Mesendoderm (in vitro differentiated cells): ENCODE measurements around the gene C3orf20.

ENCODE experiments used
- DNase-seq: peaks from one replicate; pipeline ENCODE4 v3.0.0; 2013
- H2AK5ac ChIP-seq: 2 replicates; pipeline ENCODE4 v1.6.1; 2013; ENCODE audit warnings: low read length, inconsistent platforms
- H2BK120ac ChIP-seq: 2 replicates; pipeline ENCODE4 v1.6.1; 2013; ENCODE audit warnings: low read depth, mild to moderate bottlenecking, low read length, moderate library complexity, mixed read lengths
- H2BK15ac ChIP-seq: replicated peaks from 2 replicates; pipeline ENCODE4 v1.6.1; 2013; ENCODE audit warnings: low read depth, mild to moderate bottlenecking, moderate library complexity
- H2BK5ac ChIP-seq: 2 replicates; pipeline ENCODE4 v1.6.1; 2013; ENCODE audit warnings: low read length, inconsistent platforms
- H3K18ac ChIP-seq: 2 replicates; pipeline ENCODE4 v1.6.1; 2013; ENCODE audit warnings: mild to moderate bottlenecking, low read length, mixed read lengths
- H3K23ac ChIP-seq: one replicate; pipeline ENCODE4 v1.6.1; 2013; ENCODE audit warnings: low read length
- H3K27ac ChIP-seq: 2 replicates; pipeline ENCODE4 v1.5.1; 2013; ENCODE audit warnings: low read depth, mild to moderate bottlenecking, inconsistent platforms, low read length, moderate library complexity
- H3K27me3 ChIP-seq: 2 replicates; pipeline ENCODE4 v1.6.1; 2013; ENCODE audit warnings: low read length, control low read depth, mild to moderate bottlenecking, inconsistent platforms; ENCODE audit not compliant: insufficient read depth, poor library complexity
- H3K36me3 ChIP-seq: 2 replicates; pipeline ENCODE4 v1.6.1; 2013; ENCODE audit warnings: low read length, inconsistent platforms; ENCODE audit not compliant: control insufficient read depth, insufficient read depth
- H3K4ac ChIP-seq: one replicate; pipeline ENCODE4 v1.6.1; 2013; ENCODE audit warnings: low read depth, mild to moderate bottlenecking, low read length, moderate library complexity
- H3K4me1 ChIP-seq: 2 replicates; pipeline ENCODE4 v1.6.1; 2013; ENCODE audit warnings: low read depth, low read length, inconsistent platforms; ENCODE audit not compliant: control insufficient read depth
- H3K4me2 ChIP-seq: 2 replicates; pipeline ENCODE4 v1.6.1; 2013; ENCODE audit warnings: low read length
- H3K4me3 ChIP-seq: 2 replicates; pipeline ENCODE4 v1.5.1; 2013; ENCODE audit warnings: mild to moderate bottlenecking, low read length
- H3K56ac ChIP-seq: one replicate; pipeline ENCODE4 v1.6.1; 2013; ENCODE audit warnings: low read length
- H3K79me1 ChIP-seq: 2 replicates; pipeline ENCODE4 v1.6.1; 2013; ENCODE audit warnings: low read length, inconsistent platforms
- H3K79me2 ChIP-seq: 2 replicates; pipeline ENCODE4 v1.6.1; 2013; ENCODE audit warnings: mild to moderate bottlenecking, low read length; ENCODE audit not compliant: control insufficient read depth, insufficient read depth
- H3K9ac ChIP-seq: 2 replicates; pipeline ENCODE4 v1.6.1; 2013; ENCODE audit warnings: low read length, inconsistent platforms
- H4K5ac ChIP-seq: one replicate; pipeline ENCODE4 v1.6.1; 2013; ENCODE audit warnings: low read length
- H4K8ac ChIP-seq: one replicate; pipeline ENCODE4 v1.6.1; 2013; ENCODE audit warnings: low read depth, mild to moderate bottlenecking, control low read depth, low read length, moderate library complexity
- WGBS: extraction: QIAGEN DNeasy Blood & Tissue Kit; methylation state at CpG from one replicate; pipeline ENCODE4 v1.1.7; 2013; ENCODE audit warnings: low lambda C conversion rate, missing lambda C conversion rate; ENCODE audit not compliant: insufficient coverage; ENCODE audit errors: extremely low coverage; 5-methylcytosine and 5-hydroxymethylcytosine counted together

C3orf20 gene

DNA sequence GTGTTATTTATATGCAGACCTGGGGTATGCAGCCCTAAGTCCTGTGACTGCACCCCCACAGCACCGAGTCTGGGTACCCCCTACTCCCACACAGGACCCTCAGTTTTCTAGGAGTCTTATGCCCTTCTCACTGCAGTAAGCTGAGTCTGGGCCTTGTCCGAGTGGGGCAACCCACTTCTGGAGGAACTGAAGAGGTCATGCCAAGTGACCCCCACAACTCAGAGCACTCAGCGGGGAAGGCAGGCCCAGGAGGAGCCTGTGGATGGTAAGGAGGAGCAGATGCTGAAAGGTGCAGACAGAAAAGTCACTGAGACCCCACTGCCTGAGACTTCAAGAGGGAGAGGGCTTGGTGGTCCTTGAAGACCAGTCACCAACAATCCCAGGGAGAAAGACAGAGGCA, 87.8 kb downstream of the C3orf20 start:
- H4K8ac ChIP-seq: no peak overlapping the region
- no CpG with 5 or more reads among the region's 3 CpGs for WGBS
- H3K79me1 ChIP-seq: no peaks in the 10 kb centered on the region
- no peak for DNase-seq
- no peaks in the 10 kb centered on the region for H3K79me2 ChIP-seq
- H3K56ac ChIP-seq: no peak overlapping the region
- H3K27me3 ChIP-seq: no peaks in the 10 kb centered on the region
- no peak overlapping the region for H2AK5ac ChIP-seq
- H3K23ac ChIP-seq: no peak overlapping the region
- H2BK120ac ChIP-seq: no peak overlapping the region
- no peak overlapping the region for H3K4me2 ChIP-seq
- no peaks in the 10 kb centered on the region for H3K36me3 ChIP-seq
- no peak overlapping the region for H4K5ac ChIP-seq
- H3K4me1 ChIP-seq: no peaks in the 10 kb centered on the region
- H2BK5ac ChIP-seq: no peak overlapping the region
- H3K18ac ChIP-seq: no peak overlapping the region
- H3K4me3 ChIP-seq: no peak overlapping the region
- H3K9ac ChIP-seq: no peak overlapping the region
- no peak overlapping the region for H3K4ac ChIP-seq
- H2BK15ac ChIP-seq: no peak overlapping the region
- no peak overlapping the region for H3K27ac ChIP-seq

DNA sequence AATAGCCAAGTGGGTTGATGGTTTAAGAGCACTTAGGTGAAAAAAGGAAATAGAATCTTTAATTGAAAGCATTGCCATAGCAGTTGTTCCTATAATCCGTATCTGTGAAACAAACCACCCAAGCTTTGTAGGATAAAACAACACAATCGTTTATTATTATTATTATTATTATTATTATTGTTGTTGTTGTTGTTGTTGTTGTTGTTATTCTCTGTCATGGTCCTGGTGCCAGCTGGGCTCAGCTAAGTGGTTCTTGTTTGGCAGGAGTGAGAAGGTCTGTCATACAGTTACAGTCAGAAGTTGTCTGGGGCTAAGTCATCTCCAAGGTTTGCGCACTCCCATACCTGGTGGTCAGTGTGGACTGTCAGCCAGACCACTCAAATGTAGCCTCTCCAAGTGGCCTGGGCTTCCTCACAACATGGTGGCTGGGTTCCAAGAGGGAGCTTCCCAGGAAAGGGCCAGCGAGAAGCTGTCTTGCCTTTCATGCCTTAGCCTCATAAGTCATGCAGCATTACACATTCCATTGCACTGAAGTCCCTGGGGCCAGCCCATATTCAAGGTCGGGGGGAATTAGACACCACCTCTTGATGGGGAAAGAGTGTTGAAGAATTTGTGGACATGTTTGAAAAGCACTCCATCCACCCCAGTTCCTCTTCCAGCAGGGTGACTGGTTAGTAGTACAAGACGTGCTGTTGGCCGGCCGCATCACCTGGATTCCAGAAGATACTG, 89.6 kb downstream of the C3orf20 start:
- DNase-seq: no peak

DNA sequence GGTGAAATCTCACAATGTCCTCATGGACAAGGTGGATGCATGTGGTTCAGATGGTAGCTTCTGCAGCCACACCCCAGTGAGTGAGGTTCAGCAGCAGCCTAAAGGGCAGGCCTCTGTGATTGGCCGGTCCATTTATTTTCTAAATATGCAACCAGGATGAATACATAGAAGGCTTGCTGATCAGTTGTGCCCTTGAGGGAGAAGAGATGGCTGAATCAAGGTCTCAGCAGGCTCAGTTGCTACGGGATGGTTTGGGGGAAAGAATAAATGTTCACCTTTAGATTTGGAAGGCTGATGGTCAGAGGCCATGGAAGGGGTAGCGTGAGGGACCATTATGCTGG, 90.1 kb downstream of the C3orf20 start:
- Histone ChIP-seq H3K56ac (no peak overlapping the region), H3K79me1 (no peaks in the 10 kb centered on the region), H3K79me2 (no peaks in the 10 kb centered on the region), H3K4me2 (no peak overlapping the region), H3K23ac (no peak overlapping the region), H3K9ac (no peak overlapping the region), H3K36me3 (no peaks in the 10 kb centered on the region), H3K27me3 (no peaks in the 10 kb centered on the region), H3K4me3 (no peak overlapping the region), H4K8ac (no peak overlapping the region), H3K4me1 (no peaks in the 10 kb centered on the region), H3K27ac (no peak overlapping the region), H2AK5ac (no peak overlapping the region), H4K5ac (no peak overlapping the region), H2BK5ac (no peak overlapping the region), H3K4ac (no peak overlapping the region), H2BK120ac (no peak overlapping the region), H3K18ac (no peak overlapping the region), H2BK15ac (no peak overlapping the region)
- DNase-seq: no peak
- WGBS: no CpG with 5 or more reads among the region's 3 CpGs

More for the DNA sequence above, 89.6 kb downstream of the C3orf20 start:
- Histone ChIP-seq H3K23ac (no peak overlapping the region), H2AK5ac (no peak overlapping the region), H3K27ac (no peak overlapping the region), H3K4ac (no peak overlapping the region), H3K56ac (no peak overlapping the region), H3K18ac (no peak overlapping the region), H3K4me2 (no peak overlapping the region), H3K4me1 (no peaks in the 10 kb centered on the region), H4K5ac (no peak overlapping the region), H2BK15ac (no peak overlapping the region), H2BK5ac (no peak overlapping the region), H3K27me3 (no peaks in the 10 kb centered on the region), H3K4me3 (no peak overlapping the region), H3K79me2 (no peaks in the 10 kb centered on the region), H3K36me3 (no peaks in the 10 kb centered on the region), H3K79me1 (no peaks in the 10 kb centered on the region), H2BK120ac (no peak overlapping the region), H3K9ac (no peak overlapping the region), H4K8ac (no peak overlapping the region)
- no CpG with 5 or more reads among the region's 8 CpGs for WGBS

DNA sequence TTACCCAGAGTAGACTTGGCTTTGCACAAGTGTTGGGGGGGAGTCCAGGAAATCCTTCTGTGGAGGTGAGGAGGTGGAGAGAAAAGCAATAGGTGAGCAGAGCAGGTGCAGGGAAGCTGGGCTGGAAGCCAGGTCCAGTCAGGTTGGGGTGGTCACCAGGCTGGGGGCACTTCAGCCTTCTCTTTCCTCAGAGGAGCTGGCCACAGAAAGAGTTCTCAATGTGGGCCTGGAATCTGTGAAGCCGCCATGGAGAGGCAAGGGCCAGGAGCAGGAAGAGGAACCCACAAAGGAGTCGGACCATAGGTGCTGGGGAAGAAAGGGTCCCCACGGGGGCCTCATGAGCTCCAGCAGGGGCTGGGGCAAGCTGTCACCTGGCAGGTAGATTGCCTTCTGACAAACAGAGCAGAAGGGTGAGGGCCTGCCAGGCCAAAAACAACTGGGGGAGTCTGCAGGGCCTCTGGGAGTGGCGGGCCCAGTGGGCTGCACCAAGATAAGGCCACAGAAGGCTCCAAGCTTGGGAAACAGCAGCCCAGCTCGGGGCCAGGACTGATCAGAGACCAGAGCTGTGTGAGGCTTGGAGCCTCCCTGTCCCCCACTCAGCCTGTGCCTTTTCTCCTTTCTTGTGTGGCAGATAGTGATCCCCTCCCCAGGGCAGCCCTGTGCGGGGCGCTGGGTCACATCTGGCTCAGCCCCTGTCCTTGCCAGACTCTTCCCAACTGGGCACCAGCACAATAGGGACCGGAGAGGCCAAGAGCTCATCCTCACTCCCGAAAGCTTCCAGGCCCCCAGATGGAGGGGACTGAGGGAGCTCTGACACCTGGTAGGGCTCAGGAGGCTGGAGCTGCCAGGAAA, 90.9 kb downstream of the C3orf20 start:
- no peak overlapping the region for H3K4ac ChIP-seq
- H2AK5ac ChIP-seq: no peak overlapping the region
- no peak overlapping the region for H3K56ac ChIP-seq
- H3K27me3 ChIP-seq: no peaks in the 10 kb centered on the region
- H3K4me1 ChIP-seq: no peaks in the 10 kb centered on the region
- H3K79me2 ChIP-seq: no peaks in the 10 kb centered on the region
- no peak overlapping the region for H4K5ac ChIP-seq
- H3K36me3 ChIP-seq: no peaks in the 10 kb centered on the region
- H3K79me1 ChIP-seq: no peaks in the 10 kb centered on the region
- no peak overlapping the region for H3K4me3 ChIP-seq
- H3K27ac ChIP-seq: no peak overlapping the region
- WGBS: no CpG with 5 or more reads among the region's 9 CpGs
- no peak overlapping the region for H3K4me2 ChIP-seq
- H3K9ac ChIP-seq: no peak overlapping the region
- no peak overlapping the region for H2BK120ac ChIP-seq
- DNase-seq: no peak
- no peak overlapping the region for H4K8ac ChIP-seq
- no peak overlapping the region for H2BK5ac ChIP-seq
- H3K18ac ChIP-seq: no peak overlapping the region
- H3K23ac ChIP-seq: no peak overlapping the region
- no peak overlapping the region for H2BK15ac ChIP-seq

DNA sequence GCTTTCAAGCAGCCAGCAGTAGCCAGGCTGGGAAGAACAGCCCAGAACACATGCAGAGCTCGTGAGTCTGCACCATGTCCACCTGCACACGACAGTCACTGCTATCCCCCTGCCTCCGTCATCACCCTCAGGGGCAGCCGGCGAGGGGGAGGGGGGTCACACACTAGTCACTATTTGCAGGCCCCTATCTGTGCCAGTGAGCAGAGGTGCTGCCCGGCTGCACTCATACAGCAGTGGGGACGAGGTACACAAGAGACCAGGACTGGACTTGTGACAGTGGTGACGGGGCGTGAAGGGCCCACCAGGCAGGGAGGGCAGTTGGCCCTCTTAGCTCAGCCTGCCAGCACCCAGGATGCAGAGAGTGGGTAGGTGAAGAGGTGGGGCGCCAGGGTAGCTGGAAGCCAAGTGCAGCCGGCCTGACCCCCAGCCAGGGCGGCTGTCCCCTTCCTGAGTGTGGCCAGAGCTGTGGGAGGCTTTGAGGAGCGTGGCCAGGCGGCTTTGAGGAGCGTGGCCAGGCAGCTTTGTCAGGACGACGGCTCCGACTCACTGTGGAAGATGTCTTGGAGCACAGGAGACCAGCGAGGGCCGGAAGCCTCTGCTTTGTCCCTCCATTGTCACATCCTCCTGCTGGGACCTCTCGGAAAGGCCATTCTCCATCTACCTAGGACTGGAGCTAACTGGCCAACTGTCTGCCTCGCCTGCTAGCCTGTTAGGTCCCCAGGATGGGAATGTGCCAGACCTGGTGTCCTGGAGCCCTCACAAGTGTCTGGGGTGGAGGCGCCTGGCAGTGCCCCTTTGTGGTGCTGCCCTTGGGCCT, 91.7 kb downstream of the C3orf20 start:
- WGBS: no CpG with 5 or more reads among the region's 23 CpGs
- H3K9ac ChIP-seq: no peak overlapping the region
- H2BK5ac ChIP-seq: no peak overlapping the region
- H4K8ac ChIP-seq: no peak overlapping the region
- no peak overlapping the region for H2BK15ac ChIP-seq
- no peak overlapping the region for H3K18ac ChIP-seq
- H3K27ac ChIP-seq: no peak overlapping the region
- H3K4me1 ChIP-seq: no peaks in the 10 kb centered on the region
- no peaks in the 10 kb centered on the region for H3K79me2 ChIP-seq
- no peak overlapping the region for H2BK120ac ChIP-seq
- H3K4me3 ChIP-seq: no peak overlapping the region
- no peak overlapping the region for H3K23ac ChIP-seq
- no peak overlapping the region for H3K4ac ChIP-seq
- H3K56ac ChIP-seq: no peak overlapping the region
- H2AK5ac ChIP-seq: no peak overlapping the region
- no peaks in the 10 kb centered on the region for H3K79me1 ChIP-seq
- H3K4me2 ChIP-seq: no peak overlapping the region
- H4K5ac ChIP-seq: no peak overlapping the region
- no peaks in the 10 kb centered on the region for H3K36me3 ChIP-seq
- DNase-seq: no peak
- H3K27me3 ChIP-seq: no peaks in the 10 kb centered on the region
